Activated CD4-positive, alpha-beta T cell treated with anti-CD3 and anti-CD28 coated beads, Interleukin-2, Interleukin-6, amounts not matched to agents 100 ng/mL and 50 ng/mL, durations not matched to agents 16 hours and 8 hours (primary cell): ENCODE measurements around the gene ERLEC1.
"Not testable (repeated sequence)": the region's sequence is repeated elsewhere in the genome, so short reads cannot be mapped to it uniquely, and the experiment has no call there.

Experiments
- DNase-seq: peaks from one replicate; pipeline ENCODE4 v3.0.0-alpha.2; 2020

Gene ERLEC1

DNA sequence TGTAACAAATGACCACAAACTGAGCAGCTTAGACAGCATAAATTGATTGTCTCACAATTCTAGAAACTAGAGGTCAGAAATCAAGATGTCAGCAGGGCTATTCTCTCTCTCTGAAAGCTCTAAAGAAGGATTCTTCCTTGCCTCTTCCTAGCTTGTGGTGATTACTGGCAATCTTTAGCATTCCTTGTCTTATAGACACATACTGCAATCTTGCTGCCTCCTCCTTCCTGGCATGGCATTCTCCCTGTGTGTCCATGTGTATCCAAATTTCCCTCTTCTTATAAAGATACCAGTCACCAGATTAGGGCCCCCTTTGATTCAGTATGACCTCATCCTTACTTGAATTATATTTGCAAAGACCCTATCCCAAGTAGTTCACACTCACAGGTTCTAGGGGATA is 2.4 kb upstream of the ERLEC1 start:
- DNase-seq: no peak

DNA sequence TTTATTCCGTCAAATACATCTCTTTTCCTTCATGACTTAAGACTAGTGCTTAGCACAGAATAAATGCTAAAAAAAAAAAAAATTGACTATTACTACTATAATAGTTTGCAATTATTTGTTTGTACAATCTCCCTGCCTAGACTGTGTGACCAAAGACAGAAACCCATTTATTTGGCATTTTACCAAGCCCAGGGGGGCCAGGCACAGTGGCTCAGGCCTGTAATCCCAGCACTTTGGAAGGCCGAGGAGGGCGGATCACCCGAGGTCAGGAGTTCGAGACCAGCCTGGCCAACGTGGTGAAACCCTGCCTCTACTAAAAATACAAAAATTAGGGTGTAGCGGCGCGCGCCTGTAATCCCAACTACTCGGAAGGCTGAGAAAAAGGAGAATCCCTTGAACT is 1.5 kb upstream of the ERLEC1 start:
- DNase-seq: no peak

DNA sequence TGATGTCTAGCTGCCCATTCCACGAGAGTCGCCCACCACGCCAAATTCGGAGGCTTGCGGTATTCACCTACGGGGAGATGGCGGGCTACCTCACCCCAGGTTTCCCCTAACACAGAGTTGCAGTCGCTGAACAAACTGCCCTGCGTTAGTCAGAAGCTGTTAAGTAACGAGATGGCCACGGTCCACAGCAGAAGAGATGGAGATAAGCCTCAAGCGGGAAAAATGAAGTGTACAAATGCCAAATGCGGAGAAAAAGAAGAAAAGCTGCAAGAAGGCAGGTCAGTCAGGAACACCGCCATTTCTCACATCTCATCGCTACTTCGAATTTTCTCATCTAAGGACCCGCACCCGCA is 516 bp upstream of the ERLEC1 start:
- DNase-seq: peak; percentile 26

DNA sequence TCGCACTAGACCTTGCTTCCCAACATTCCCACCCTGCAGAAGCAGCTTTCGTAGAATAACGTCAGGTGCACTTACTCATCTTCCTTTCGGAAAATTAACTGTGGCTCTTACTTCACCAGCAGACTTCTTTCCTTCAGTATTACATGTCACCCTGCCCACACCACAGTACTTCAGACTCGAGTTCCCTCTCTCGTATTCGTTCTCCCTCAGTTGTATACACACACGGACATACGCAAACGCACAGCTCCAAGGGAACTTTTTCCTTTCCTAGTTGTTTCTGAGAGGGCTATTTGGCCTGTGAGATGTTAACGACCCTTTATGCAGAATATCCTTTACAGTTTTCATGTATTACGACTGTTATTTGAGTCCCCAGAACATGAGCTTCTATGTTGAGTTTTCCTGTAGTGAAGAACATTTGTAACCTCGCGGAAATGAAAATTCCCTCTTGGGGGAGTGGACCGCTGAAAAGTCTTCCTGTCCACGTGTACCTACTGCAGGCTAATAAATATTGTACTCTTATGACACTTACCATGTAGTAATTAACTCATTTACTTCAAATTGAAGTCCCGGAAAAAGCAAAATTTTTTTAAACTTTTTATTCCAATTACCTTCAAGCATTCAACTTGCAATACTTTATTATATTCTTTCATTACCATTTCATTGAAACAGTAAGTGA is 908 bp downstream of the ERLEC1 start:
- DNase-seq: peak; percentile 28

DNA sequence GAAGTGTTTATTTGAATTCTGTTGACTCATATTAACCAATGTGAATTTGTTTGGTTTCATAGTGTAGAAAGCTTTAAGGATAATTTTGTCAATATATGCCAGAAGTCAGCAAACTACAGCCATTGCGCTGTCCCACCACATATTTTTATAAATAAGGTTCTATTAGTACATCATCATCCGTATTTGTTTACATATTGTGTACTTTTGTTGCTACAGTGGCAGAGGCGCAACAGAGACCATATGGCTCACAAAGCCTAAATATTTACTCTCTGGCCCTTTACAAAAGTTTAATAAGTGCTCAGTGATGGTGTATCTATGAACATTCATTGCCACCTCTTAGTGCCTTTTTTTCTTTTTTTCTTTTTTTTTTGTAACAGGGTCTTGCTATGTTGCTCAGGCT is 6.4 kb downstream of the ERLEC1 start:
- no peak for DNase-seq

DNA sequence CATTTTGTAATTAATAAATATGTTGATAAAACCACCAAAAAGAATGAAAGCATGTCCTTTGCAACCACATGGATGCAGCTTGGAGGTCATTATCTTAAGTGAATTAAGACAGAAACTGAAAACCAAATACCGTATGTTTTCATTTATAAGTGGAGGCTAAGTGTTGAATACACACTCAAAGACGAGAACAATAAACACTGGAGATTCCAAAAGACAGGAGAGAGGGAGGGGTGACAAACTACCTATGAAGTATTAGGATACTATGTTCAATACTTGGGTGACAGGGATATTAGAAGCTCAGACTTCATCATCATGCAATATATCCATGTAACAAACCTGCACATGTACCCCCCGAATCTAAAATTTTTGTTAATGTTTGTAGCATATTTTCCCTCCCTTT is 7.0 kb downstream of the ERLEC1 start:
- DNase-seq: no peak

DNA sequence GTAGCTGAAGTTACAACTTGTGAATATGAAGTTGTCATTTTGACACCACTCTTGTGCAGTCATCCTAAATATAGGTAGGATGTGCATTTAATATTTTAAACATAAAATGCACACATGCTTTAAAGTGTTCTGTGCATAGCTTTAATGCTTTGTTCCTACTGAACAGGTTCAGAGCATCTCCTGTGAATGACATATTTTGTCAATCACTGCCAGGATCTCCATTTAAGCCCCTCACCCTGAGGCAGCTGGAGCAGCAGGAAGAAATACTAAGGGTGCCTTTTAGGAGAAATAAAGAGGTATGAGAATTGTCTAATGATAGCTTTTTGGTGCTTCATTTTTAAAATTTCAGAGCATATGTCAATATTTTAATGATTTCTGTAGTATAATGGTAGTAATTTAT is 14.7 kb downstream of the ERLEC1 start:
- DNase-seq: no peak

DNA sequence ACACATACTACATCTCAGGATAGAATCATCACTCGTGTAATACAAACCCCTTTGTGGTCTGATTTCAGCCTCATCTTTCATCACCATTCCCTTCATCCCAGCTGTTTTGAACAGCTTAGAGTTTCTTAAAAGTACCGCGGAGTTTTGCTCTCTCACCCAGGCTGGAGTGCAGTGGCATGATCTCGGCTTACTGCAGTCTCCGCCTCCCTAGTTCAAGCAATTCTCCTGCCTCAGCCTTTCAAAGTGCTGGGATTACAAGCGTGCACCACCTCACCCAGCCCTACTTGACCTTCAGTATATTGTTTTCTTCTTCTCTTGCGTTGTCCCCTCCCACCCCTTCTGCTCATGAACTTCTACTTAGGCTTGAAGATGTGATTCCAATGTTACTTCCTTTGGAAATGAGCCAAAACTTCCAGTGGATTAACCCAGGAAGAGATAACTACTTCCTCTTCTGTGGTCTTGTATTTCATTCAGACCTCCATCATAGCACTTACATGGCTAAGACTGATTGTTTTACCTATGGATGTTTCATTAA is 15.8 kb downstream of the ERLEC1 start:
- no peak for DNase-seq

DNA sequence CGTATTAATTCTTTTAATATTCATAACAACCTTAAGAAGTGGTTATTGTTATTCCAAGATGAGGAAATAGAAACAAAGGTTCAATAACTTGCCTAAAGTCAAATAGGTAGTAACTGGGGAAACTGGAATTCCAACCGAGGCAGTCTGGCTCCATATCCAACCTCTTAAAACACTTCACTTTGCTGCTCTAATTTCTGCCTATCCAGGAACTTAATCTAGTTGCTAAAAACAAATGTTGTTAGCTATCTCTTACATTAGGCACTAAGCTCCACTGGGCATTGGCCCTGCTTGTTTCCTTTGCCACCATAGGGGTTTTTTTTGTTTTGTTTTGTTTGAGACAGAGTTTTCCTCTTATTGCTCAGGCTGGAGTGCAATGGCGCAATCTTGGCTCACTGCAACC is 24.8 kb downstream of the ERLEC1 start:
- no peak for DNase-seq

DNA sequence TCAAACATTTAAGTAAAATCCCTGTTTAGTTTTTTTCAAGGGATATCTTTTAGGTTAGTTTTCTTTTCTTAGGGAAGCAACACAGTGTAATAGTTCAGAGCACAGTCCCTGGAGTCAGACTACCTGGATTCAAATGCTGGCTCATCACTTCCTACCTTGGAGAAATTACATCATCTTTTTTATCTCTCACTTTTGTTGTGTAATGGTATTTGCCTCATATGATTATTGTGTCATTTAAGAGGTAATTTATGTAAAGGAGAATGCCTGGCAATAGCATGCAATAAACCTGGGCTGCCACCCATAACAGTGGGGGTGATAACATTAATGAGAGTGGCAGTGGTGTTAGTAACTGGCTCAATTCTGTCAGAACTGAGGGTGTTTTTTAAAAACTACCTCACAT is 26.3 kb downstream of the ERLEC1 start:
- no peak for DNase-seq

DNA sequence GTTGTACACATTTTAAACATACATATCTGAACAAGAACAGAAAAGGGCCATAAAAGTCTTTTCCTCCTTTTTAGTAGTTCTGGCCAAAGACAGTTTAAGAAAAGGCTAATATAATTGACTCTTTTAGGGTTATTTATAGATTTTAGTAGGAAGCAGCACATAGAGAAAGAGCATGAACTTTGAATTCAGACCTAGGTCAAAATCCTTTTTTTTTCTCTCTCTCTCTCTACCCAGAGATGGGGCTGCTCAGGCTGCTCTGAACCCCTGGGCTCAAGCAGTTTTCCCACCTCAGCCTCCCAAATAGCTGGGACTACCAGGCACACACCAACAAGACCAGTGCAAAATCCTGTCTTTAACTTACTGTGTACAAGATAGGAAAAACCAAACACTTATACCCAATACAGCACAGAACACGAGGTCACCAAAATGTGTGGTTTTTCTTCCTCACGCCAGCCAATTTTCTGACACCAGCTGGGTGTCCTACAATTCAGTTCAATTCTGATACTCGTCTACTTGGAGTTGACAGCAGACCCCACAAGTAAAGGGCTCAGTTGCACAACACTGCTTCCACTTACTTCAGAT is 32.1 kb downstream of the ERLEC1 start:
- no peak for DNase-seq

DNA sequence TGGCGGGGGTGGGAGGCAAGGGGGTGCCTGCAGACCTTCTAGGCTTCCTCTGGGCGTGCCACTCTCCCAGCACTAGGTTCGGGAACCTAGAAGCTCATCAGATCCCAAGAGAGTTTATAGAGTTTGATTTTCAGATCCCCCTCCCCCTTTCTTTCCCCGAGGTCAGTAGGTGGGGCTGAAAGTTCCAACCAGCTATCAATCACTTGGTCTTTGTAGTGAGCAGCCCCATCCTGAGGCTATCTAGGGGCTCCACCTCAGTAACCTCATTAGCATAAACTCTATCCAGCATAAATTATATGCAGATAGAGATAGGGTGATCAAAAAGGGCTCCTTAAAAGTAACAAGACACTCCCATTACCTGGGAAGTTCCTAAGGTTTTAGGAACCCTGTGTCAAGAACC is 32.8 kb downstream of the ERLEC1 start:
- DNase-seq: no peak

DNA sequence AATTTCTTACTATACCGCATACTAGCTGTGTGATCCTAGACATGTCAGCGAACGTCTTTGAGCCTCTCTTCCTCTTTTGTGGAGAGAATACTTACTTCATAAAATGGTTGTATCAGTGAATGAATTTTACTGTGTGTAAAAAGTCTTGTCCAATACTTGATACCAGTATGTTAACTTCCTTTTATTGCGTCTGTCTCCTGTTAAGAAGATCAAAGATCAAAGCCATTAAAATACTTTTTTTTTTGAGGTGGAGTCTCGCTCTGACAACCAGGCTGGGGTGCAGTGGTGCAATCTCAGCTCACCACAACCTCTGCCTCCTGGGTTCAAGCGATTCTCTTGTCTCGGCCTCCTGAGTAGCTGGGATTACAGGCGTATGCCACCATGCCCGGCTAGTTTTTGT is 33.2 kb downstream of the ERLEC1 start:
- no peak for DNase-seq

DNA sequence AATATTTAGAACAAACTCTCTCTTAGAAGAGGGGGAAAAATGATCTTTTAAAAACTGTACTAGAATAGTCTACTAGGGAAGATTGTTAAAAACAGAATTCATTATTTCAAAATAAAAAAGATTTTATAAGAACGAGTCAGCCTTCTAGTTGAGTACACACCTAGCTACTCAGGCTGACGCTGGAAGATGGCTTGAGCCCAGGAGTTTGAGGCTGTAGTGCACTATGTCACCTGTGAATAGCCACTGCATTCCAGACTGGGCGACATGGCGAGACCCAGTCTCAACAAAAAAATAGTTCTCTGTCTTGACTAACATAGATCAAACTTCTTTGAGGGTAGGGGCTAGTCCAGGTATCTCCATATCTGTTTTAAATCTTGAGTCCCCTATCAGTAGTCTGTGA is 33.9 kb downstream of the ERLEC1 start:
- DNase-seq: no peak

DNA sequence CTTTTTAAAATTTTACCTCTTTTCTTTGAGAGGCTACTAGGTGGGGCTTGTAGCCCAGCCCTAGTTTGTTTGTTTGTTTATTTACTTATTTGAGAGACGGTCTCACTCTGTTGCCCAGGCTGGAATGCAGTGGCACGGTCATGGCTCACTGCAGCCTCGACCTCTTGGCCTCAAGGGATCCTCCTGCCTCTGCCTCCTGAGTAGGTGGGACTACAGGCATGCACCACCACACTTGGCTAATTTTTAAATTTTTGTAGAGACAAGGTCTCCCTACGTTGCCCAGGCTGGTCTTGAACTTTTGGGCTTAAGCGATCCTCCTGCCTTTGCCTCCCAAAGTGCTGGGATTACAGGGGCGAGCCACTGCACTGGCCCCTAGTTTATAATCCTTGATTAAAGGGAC is 35.0 kb downstream of the ERLEC1 start:
- DNase-seq: no peak

DNA sequence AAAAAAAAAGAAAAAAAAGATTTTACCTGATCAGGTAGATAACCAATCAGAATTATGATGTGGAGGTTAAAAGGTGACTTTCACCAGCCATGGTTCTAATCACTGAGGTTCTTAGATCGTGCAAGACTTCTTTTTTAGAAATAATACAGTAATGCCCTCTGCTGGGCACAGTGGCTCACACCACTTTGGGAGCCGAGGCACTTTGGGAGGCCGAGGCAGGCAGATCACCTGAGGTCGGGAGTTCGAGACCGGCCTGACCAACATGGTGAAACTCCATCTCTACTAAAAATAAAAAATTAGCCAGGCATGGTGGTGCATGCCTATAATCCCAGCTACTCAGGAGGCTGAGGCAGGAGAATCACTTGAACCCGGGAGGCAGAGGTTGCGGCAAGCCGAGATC is 36.8 kb downstream of the ERLEC1 start:
- DNase-seq: peak; percentile 39

DNA sequence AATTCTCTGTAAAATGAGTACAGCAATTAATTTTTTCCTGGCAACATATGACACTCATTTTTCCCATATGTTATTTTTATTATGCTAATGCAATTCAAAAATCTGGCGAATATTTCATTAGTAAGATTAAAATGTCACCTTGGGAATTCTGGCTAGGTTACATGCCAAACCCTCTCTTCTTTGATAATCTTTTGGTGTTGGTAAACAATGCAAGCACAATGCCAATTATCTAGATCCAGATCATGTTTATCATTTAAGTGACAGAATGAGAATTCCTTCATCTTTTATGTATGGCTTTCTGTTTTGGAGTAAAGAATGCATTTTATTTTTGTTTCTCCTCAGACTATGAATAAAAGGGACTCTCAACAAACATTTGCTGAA is 39.2 kb downstream of the ERLEC1 start:
- no peak for DNase-seq

DNA sequence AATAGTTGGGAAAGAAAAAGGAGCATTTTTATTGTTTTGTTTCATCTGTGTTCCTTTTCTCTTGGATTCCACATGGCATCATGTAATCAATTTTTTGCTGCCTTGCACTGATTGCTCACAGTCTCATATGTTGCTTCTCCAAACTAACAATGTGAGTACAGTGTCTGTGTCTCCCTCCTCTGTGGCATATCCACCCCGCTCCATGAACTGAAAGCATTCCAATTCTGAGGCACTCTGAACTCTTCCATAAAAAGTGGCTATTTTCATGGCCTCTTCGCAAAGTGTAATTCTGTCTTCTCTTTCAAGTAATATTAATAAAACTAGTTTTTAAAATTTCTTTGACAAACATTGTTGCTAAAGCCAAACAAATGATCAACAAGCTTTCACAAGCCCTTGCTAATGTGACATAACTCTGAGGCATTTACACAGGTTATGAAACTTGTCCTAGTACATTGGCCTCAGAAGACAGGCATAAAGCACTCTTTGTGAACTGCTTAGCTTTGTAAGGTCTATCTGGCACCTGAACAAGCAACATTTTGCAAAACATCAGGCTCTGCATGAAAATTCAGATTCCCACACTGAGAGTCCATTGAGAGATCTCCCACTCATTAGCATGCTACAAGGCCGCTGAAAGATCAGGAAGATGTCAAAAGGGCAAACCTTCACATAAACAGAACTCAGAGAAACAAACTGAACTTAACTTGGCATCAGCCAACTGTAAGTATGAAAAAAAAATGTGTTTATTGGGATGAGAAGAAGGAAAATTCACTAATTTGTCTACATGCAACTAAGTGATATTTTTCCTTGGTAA is 39.9 kb downstream of the ERLEC1 start:
- no peak for DNase-seq

DNA sequence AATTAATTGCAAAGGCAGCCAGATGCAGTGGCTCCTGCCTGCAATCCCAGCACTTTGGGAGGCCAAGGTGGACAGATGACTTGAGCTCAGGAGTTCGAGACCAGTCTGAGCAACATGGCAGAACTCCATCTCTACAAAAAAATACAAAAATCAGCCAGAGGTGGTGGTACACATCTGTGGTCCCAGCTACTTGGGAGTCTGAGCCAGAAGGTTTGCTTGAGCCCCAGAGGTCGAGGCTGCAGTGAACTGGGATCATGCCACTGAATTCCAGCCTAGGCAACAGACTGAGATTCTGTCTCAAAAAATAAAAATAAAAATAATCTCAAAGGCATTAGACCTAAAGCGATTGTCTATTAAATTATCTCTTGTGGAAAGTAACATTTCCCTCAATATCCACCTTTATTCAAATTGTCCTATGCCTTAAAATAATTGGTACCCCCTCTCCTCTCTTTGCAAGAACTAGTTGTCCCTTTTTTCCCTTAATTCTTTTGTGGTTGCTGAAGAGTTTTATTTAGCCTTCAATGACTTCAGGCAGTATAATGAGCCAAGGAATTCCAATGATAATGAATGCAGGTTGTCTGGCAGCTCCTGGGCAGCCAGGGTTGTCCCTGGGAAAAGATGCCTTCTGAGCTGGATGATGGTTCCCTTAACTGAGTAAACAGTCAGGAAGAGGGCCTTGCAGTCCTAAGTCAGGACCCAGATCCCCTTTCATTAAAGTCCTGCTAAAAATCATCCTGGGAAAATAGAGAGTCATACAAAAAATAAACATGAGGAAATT is 40.7 kb downstream of the ERLEC1 start:
- DNase-seq: no peak

DNA sequence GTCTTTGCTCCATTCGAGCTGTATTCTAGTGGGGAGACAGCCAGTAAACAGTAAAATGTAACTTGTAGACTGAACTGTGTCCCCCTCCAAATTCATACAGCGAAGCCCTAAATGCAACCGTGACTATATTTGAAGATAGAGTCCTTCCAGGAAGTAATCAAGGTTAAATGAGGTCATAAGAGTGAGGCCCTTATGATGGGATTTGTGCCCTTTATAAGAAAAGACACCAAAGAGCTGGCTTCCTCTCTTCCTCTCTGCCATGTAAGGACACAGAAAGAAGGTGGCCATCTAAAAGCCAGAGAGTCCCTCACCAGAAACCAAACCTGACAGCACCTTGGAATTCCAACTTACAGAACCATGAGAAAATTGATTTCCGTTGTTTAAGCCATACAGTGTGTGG is 41.5 kb downstream of the ERLEC1 start:
- no peak for DNase-seq

DNA sequence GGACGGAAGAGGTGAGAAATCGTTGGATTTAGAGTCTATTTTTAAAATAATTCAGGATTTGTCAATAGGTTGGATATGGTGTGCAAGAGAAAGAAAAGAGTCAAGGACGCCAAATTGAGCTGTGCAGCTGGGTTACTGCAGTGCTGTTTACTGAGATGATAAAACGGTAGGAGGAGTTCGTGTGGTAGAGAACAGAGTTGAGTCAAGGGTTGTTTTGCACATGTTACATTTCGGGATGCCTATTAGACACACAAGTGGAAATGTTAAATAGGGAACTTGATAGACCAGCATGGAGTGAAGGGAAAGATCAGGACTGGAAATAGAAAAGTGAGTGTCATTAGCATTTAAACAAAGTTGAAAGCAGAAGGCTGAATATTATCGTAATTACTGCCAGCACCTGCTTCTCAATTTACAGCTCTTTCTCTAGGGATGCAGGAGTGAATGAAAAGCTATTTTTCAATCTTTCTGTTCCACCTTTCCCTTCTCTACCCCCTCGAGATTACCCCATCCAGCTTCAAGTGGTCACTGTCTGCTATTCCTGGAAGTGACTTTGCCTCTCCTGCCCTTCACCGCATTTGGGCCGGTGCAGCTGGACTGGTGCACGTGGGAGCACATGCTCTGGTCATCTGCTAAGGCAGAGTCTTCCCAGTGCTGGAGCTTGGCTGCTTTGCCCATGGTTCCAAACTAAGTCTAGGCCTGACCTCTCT is 42.6 kb downstream of the ERLEC1 start:
- no peak for DNase-seq

DNA sequence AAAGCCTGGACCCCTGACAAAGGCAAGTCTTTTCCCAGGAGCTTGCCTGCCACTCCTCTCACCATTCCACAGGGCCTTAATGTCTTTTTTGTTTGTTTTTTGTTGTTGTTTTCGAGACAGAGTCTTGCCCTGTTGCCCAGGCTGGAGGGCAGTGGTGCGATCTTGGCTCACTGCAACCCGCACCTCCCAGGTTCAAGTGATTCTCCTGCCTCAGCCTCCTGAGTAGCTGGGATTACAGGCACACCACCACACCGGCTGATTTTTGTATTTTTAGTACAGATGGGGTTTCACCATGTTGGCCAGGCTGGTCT is 43.1 kb downstream of the ERLEC1 start:
- not testable (repeated sequence) for DNase-seq

DNA sequence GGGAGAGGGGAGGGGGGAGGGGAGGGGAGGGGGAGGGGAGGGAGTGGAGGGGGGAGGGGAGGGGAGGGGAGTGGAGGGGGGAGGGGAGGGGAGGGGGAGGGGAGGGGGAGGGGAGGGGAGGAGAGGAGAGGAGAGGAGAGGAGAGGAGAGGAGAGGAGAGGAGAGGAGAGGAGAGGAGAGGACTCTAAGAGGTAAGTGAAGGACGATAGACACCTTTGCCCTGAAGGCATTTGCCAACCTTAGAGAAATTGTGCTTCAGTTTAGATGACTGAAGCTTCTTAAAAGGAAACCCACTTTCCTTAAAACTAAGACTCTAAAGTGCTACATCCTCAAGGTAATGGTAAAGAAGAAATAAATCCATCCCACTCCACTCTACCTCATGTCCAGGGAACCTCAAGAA is 53.7 kb downstream of the ERLEC1 start:
- no peak for DNase-seq
